ENCODE measurements around the gene BTBD16. TPM values are rescaled to one million over a fixed set of nuclear protein-coding genes. Genes with fewer than 3 reads are reported as not detected.
A peak's percentile ranks its signal among the peaks of the same experiment; 100 is the strongest.

Gene BTBD16
- total RNA-seq, 1 donor from 2014 or later = not detected

DNA sequence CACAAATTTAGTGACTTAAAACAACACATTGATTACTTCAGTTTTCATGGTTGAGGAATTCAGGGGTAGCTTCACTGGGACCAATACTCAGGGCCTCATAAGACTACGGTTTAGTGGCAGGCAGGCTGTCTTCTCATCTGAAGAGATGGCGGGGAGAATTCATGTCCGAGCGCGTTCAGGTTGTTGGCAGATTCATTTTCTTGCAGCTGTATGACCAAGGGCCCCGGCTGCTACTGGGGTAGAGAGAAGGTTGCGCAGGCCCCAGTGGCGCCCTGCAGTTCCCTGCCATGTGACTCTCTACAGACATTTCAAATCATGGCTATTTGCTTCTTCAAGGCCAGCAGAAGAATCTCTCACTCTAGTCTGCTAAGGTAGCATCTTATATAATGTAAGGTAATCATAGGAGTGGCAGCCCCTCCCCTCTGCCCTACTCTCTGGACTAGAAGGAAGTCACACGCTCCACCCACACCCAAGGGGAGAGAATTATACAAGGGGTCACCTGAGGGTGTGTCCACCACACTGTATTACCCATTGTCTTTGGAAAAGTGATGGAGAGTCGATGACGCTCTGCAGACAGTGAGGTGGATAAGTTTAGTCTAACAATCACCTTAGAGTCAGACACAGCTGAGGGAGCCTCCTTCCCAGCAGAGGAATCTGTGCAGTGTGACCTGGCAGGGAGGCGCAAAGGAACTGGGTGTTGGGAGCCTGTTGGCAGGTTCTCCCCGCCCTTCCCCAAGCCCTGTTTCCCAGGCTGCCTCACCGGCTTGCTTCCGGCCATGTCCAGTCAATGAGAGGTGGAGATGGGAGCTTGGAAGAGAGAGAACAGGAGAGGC, 67.7 kb downstream of the BTBD16 start:
- Histone ChIP-seq H3K4me3 (no peak overlapping the region), H3K36me3 (no peaks in the 10 kb centered on the region), H3K27me3 (no peaks in the 10 kb centered on the region), H3K4me1 (peaks cover 27% of the 10 kb centered on the region), H3K9me3 (no peaks in the 10 kb centered on the region), H3K27ac (no peak overlapping the region)
- intact Hi-C loops (cut with DNase I) = no loop called here
- DNase-seq (ENCODE audit: extremely low spot score in 2 of 2) = no peak
- TF ChIP-seq CTCF (IDR thresholded peaks at IDR 0.05) = no peak
- peak in 1 of 2 donors; percentile 27 for TF ChIP-seq POLR2AphosphoS5 (IDR thresholded peaks at IDR 0.05; ENCODE audit: insufficient read depth in 1 of 2, low read depth in 1 of 2)

DNA sequence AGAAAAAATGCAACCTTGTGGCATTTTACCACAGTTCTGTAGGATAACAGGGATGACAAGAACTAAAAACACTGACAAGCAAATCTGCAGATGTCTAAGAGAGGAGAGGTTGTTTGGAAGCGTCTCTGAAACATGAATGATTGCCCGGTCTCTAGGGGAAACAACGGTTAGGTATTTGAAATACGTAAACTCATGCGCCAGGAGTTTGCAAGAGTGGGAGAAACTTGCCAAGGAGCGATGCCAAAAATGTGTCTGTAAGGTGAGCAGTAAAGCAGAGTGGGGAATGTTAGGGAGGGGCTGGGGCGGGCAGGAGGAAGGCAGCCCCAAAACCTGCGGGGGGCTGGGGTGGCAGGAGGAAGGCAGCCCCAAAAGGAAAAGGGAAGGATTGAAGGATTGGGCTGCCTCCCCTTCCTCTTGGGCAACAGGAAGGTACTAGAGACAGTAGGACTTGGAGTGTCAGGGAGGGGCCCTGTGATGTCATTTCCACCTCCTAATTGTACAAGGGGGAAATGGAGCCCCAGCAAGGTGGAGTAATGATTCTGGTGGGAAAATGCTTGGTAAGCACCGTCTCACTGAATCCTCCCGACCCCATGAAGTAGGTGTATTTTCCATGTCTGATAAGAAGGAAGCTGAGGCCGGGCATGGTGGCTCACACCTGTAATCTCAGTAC, 70.2 kb downstream of the BTBD16 start:
- peak; percentile 83 to 92 for DNase-seq (ENCODE audit: extremely low spot score in 2 of 2)
- no peak overlapping the region for H3K4me3 ChIP-seq
- H3K27me3 ChIP-seq = no peaks in the 10 kb centered on the region
- TF ChIP-seq POLR2AphosphoS5 (IDR thresholded peaks at IDR 0.05; ENCODE audit: insufficient read depth in 1 of 2, low read depth in 1 of 2) (no peak), CTCF (IDR thresholded peaks at IDR 0.05) (no peak), POLR2A (IDR thresholded peaks at IDR 0.05) (no peak)
- no peaks in the 10 kb centered on the region for H3K9me3 ChIP-seq
- intact Hi-C loops (cut with DNase I) = no loop called here
- H3K27ac ChIP-seq = peak overlapping the region; percentile 6
- peaks cover 27% of the 10 kb centered on the region for H3K4me1 ChIP-seq
- no peaks in the 10 kb centered on the region for H3K36me3 ChIP-seq

DNA sequence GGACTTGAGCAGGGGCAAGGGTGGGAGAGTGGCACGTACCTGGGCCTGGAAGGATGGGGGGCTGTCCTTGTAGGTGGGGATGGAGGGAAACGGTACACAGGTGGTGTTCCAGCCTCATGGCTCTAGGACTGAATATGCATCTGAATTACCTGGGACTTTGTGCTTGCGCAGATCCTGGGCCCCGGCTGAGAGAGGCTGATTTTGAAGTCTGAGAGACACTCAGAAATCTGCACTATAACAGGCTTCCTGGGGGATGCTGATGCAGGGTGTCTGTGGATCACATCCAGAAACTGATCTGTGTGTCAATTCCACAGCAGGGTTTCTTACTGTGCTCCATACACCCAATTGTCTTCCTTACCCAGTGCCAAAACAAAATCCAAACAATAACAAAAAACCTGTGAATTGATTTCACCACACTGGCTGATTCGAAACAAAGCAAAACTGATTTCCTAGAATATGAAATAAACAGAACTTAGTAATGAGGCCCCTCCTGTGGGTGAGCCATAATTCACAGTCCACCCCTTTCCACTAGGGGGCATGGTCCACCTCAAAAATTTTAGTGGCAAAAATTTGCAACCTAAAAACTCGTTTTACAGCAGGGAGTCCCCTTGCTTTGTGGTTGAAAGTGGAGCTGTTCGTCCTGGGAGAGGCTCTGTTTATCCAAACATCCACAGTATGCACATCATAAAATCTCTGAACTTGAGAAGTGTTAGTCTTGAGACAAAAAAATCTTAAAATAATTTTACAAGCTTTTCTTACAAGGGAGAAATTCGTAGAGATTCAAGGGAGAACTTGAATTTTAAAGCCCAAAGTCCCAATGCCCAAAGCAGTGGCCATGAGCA, 71.4 kb downstream of the BTBD16 start:
- Histone ChIP-seq H3K36me3 (no peaks in the 10 kb centered on the region), H3K27ac (no peak overlapping the region), H3K4me1 (peaks cover 27% of the 10 kb centered on the region), H3K4me3 (no peak overlapping the region), H3K27me3 (no peaks in the 10 kb centered on the region), H3K9me3 (no peaks in the 10 kb centered on the region)
- intact Hi-C loops (cut with DNase I) = loop anchor here (1.0 kb wide), 1 partner anchor 223 kb away; no protein-coding TSS in a partner anchor
- DNase-seq (ENCODE audit: extremely low spot score in 2 of 2) = peak in 1 of 2 donors; percentile 83
- TF ChIP-seq CTCF (IDR thresholded peaks at IDR 0.05) (peak in 2 of 3 experiments; percentile 62 to 79), POLR2A (IDR thresholded peaks at IDR 0.05) (no peak), POLR2AphosphoS5 (IDR thresholded peaks at IDR 0.05; ENCODE audit: insufficient read depth in 1 of 2, low read depth in 1 of 2) (peak in 1 of 2 donors; percentile 9)

DNA sequence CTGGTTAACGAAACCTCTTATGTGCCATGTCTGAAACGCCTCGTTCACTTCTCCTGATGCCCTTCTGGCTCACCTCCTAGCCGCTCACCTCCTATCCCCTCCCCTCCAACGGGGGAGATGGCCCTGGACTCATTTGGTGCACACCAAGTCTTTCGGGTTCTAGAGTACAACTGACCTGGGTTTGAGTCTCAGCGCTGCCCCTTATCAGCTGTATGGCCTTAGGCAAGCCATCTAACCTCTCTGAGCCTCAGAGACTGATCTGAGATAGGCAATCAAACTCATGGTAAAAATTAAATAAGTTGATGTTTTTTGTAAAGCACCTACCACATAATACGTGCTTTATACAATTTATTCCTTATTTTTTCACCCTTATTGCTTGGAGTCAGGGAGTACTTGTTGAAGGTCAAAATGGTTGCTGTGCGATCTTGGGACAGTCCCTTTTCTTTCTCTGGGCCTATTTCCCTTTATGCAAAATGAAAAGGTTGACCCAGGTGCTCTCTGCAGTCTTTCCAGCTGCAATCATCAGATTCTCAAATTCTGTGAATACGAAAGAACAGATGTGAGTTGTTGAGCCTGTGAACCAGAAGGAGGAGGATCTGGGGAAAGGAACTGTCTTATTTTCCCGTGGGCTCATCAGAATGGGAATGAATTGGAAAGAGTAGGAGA, 72.2 kb downstream of the BTBD16 start:
- Histone ChIP-seq H3K27me3 (no peaks in the 10 kb centered on the region), H3K4me1 (peaks cover 23% of the 10 kb centered on the region), H3K27ac (no peak overlapping the region), H3K4me3 (no peak overlapping the region), H3K36me3 (no peaks in the 10 kb centered on the region), H3K9me3 (no peaks in the 10 kb centered on the region)
- no peak for TF ChIP-seq POLR2A (IDR thresholded peaks at IDR 0.05)
- TF ChIP-seq POLR2AphosphoS5 (IDR thresholded peaks at IDR 0.05; ENCODE audit: insufficient read depth in 1 of 2, low read depth in 1 of 2) = no peak
- TF ChIP-seq CTCF (IDR thresholded peaks at IDR 0.05) = no peak
- intact Hi-C loops (cut with DNase I) = loop anchor here (1.0 kb wide), 1 partner anchor 222 kb away; no protein-coding TSS in a partner anchor
- DNase-seq (ENCODE audit: extremely low spot score in 2 of 2) = peak in 1 of 2 donors; percentile 58
